ENCODE measurements around the gene MYB.

MYB gene

DNA sequence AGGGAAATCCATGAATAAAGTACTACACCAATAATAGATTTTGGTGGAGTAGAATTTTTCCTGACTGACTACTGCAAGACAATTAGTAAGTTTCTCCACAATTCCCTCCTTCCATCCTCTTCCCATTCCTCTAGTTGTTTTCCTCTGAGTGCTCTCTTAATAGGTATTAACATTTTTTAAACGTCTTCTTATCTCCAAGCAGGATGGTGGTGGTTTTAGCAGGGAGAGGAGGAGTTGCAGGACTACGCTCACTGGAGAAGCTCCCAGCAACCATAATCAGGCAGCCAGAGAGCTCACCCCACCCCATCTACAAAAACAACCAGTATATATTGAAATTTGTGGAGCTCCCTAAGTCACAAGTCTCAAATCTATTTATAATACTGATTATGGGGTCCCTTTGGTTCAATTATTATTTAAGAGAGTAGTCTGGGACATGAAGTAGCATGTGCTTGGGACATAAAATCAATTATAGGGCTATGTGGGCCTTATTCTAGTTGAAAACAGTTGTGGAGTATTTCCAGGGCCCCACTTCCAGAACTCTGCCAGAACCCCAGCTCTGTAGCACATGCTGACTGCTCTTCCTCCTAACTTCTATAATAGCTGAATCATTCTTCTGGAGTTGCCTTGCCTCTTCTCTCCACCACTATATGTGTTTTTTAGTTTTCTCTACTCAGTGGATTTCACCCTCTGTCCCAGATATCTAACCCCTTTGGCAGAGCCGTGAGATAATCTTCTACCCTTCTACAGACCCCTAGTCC lies 49.8 kb downstream of the MYB start (continued):
- TF ChIP-seq ZNF747 (tag by site-specific recombination; IDR thresholded peaks at IDR 0.05) (no peak), GLI2 (tag by site-specific recombination; IDR thresholded peaks at IDR 0.05; ENCODE audit: borderline replicate concordance, low read depth) (no peak)

DNA sequence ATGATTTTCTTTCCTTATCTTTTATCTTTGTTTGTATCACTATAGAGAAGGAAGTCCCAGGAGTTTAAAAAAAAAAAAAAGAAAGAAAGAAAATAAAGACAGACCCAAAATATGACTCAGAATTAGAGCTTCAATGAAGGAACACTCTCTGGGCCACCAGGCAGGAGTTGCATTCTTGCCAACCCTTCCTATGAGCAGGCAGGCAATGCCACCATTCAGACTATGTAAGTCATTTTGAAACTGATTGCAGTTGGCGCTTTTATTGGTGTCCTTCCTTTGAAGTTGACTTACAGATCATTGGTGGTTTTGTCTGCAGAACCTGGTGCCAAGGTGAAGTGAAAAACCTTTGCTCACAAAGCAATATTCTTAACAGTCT lies 50.3 kb downstream of the MYB start:
- H3K27ac ChIP-seq (ENCODE audit: extremely low read depth, low read depth, low read length), result no peak overlapping the region
- TF ChIP-seq ZNF776 (tag by site-specific recombination; IDR thresholded peaks at IDR 0.05; ENCODE audit: borderline replicate concordance) (no peak), KLF1 (tag by site-specific recombination; IDR thresholded peaks at IDR 0.05) (no peak), ZNF530 (tag by site-specific recombination; IDR thresholded peaks at IDR 0.05; ENCODE audit: low read depth) (no peak), MZF1 (tag by site-specific recombination; IDR thresholded peaks at IDR 0.05; ENCODE audit: borderline replicate concordance) (no peak), ZNF76 (tag by site-specific recombination; IDR thresholded peaks at IDR 0.05; ENCODE audit: borderline replicate concordance, low read depth) (no peak), ZNF202 (tag by site-specific recombination; IDR thresholded peaks at IDR 0.05; ENCODE audit: borderline replicate concordance) (no peak), MEIS1 (CRISPR knock-in tag; IDR thresholded peaks at IDR 0.05; ENCODE audit: borderline replicate concordance) (no peak), BCL11B (tag by site-specific recombination; IDR thresholded peaks at IDR 0.05; ENCODE audit: low read depth) (no peak)
- TF ChIP-seq, protein P1, sequence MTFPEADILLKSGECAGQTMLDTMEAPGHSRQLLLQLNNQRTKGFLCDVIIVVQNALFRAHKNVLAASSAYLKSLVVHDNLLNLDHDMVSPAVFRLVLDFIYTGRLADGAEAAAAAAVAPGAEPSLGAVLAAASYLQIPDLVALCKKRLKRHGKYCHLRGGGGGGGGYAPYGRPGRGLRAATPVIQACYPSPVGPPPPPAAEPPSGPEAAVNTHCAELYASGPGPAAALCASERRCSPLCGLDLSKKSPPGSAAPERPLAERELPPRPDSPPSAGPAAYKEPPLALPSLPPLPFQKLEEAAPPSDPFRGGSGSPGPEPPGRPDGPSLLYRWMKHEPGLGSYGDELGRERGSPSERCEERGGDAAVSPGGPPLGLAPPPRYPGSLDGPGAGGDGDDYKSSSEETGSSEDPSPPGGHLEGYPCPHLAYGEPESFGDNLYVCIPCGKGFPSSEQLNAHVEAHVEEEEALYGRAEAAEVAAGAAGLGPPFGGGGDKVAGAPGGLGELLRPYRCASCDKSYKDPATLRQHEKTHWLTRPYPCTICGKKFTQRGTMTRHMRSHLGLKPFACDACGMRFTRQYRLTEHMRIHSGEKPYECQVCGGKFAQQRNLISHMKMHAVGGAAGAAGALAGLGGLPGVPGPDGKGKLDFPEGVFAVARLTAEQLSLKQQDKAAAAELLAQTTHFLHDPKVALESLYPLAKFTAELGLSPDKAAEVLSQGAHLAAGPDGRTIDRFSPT (tag by site-specific recombination; IDR thresholded peaks at IDR 0.05), result no peak
- TF ChIP-seq, protein P2, sequence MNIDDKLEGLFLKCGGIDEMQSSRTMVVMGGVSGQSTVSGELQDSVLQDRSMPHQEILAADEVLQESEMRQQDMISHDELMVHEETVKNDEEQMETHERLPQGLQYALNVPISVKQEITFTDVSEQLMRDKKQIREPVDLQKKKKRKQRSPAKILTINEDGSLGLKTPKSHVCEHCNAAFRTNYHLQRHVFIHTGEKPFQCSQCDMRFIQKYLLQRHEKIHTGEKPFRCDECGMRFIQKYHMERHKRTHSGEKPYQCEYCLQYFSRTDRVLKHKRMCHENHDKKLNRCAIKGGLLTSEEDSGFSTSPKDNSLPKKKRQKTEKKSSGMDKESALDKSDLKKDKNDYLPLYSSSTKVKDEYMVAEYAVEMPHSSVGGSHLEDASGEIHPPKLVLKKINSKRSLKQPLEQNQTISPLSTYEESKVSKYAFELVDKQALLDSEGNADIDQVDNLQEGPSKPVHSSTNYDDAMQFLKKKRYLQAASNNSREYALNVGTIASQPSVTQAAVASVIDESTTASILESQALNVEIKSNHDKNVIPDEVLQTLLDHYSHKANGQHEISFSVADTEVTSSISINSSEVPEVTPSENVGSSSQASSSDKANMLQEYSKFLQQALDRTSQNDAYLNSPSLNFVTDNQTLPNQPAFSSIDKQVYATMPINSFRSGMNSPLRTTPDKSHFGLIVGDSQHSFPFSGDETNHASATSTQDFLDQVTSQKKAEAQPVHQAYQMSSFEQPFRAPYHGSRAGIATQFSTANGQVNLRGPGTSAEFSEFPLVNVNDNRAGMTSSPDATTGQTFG (tag by site-specific recombination; IDR thresholded peaks at IDR 0.05; ENCODE audit: borderline replicate concordance), result no peak
- TF ChIP-seq, protein P3, sequence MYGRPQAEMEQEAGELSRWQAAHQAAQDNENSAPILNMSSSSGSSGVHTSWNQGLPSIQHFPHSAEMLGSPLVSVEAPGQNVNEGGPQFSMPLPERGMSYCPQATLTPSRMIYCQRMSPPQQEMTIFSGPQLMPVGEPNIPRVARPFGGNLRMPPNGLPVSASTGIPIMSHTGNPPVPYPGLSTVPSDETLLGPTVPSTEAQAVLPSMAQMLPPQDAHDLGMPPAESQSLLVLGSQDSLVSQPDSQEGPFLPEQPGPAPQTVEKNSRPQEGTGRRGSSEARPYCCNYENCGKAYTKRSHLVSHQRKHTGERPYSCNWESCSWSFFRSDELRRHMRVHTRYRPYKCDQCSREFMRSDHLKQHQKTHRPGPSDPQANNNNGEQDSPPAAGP (tag by site-specific recombination; IDR thresholded peaks at IDR 0.05), result no peak
- TF ChIP-seq, protein P4, sequence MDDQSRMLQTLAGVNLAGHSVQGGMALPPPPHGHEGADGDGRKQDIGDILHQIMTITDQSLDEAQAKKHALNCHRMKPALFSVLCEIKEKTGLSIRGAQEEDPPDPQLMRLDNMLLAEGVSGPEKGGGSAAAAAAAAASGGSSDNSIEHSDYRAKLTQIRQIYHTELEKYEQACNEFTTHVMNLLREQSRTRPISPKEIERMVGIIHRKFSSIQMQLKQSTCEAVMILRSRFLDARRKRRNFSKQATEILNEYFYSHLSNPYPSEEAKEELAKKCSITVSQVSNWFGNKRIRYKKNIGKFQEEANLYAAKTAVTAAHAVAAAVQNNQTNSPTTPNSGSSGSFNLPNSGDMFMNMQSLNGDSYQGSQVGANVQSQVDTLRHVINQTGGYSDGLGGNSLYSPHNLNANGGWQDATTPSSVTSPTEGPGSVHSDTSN (CRISPR knock-in tag; IDR thresholded peaks at IDR 0.05), result no peak
- TF ChIP-seq, protein P5, sequence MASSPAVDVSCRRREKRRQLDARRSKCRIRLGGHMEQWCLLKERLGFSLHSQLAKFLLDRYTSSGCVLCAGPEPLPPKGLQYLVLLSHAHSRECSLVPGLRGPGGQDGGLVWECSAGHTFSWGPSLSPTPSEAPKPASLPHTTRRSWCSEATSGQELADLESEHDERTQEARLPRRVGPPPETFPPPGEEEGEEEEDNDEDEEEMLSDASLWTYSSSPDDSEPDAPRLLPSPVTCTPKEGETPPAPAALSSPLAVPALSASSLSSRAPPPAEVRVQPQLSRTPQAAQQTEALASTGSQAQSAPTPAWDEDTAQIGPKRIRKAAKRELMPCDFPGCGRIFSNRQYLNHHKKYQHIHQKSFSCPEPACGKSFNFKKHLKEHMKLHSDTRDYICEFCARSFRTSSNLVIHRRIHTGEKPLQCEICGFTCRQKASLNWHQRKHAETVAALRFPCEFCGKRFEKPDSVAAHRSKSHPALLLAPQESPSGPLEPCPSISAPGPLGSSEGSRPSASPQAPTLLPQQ (tag by site-specific recombination; IDR thresholded peaks at IDR 0.05), result no peak
- no peaks in the 10 kb centered on the region for H3K4me1 ChIP-seq (ENCODE audit: control insufficient read depth, insufficient read depth, low read length)
- CTCF ChIA-PET, result interaction anchor here (0.7 kb wide), 1 partner anchor 11 kb away, joined by 4 read pairs; no protein-coding TSS in a partner anchor
- no peak overlapping the region for H3K4me3 ChIP-seq (ENCODE audit: low read depth, low read length)
- no peaks in the 10 kb centered on the region for H3K36me3 ChIP-seq (ENCODE audit: control insufficient read depth in 2 of 2, insufficient read depth in 1 of 2, low read length in 2 of 2)
- H3K9me3 ChIP-seq (ENCODE audit: control insufficient read depth, insufficient read depth, low read depth, low read length), result no peaks in the 10 kb centered on the region
- POLR2A ChIA-PET, result no interaction called here

All from HEK293 (cell line).